GM12878 (cell line): ENCODE measurements around the gene LTN1.

Experiments used
- BACH1 ChIP-seq: fragments of 450-650 bp; IDR thresholded peaks from 2 replicates; pipeline ENCODE4 v1.6.1; 2017; ENCODE audit warnings: mild to moderate bottlenecking, borderline replicate concordance
- CREB1 ChIP-seq: IDR thresholded peaks from 2 replicates; pipeline ENCODE4 v1.6.1; 2012; ENCODE audit warnings: low read depth, mild to moderate bottlenecking, inconsistent platforms
- EZH2 ChIP-seq: IDR thresholded peaks from 2 replicates; pipeline ENCODE4 v1.6.1; 2012; ENCODE audit warnings: low read depth, mild to moderate bottlenecking, control low read depth, inconsistent platforms, low read length, borderline replicate concordance; ENCODE audit not compliant: control insufficient read depth
- HCFC1 ChIP-seq: fragments of 150-350 bp; IDR thresholded peaks from 2 replicates; pipeline ENCODE4 v1.6.1; 2014; ENCODE audit warnings: low read length
- HDAC6 ChIP-seq: fragments of 200-600 bp; sonication (generic); IDR thresholded peaks from one replicate; pipeline ENCODE4 v1.8.0; 2017; ENCODE audit warnings: antibody characterized with exemption; ENCODE audit not compliant: unreplicated experiment
- LARP7 ChIP-seq: fragments of 450-650 bp; IDR thresholded peaks from 2 replicates; pipeline ENCODE4 v1.6.1; 2017; ENCODE audit warnings: mild to moderate bottlenecking
- NFIC ChIP-seq: IDR thresholded peaks from 2 replicates; pipeline ENCODE4 v1.6.1; 2012; ENCODE audit warnings: low read depth, mild to moderate bottlenecking, inconsistent platforms, low read length, moderate library complexity
- PKNOX1 ChIP-seq: fragments of 450-650 bp; IDR thresholded peaks from 2 replicates; pipeline ENCODE4 v1.6.1; 2016; ENCODE audit warnings: mild to moderate bottlenecking
- POLR2A ChIP-seq: IDR thresholded peaks from 2 replicates; pipeline ENCODE4 v1.6.1; 2011; ENCODE audit warnings: low read depth, mild to moderate bottlenecking, low read length
- POLR2AphosphoS5 ChIP-seq: IDR thresholded peaks from 2 replicates; pipeline ENCODE4 v1.6.1; 2011; ENCODE audit warnings: mild to moderate bottlenecking, low read length, inconsistent platforms
- TF ChIP-seq, protein P1 (sequence below), 3 experiments: IDR thresholded peaks in 2 of 3; conservative IDR thresholded peaks in 1 of 3; 2 replicates each; pipeline ENCODE4 v1.5.1; 2011; ENCODE audit warnings: low read depth in 3 of 3, low read length in 3 of 3, mild to moderate bottlenecking in 3 of 3, control low read depth in 2 of 3, moderate library complexity in 2 of 3, inconsistent platforms in 1 of 3, mixed read lengths in 1 of 3; ENCODE audit not compliant: control insufficient read depth in 2 of 3, insufficient read depth in 1 of 3; ENCODE audit errors: extremely low read depth in 1 of 3
- TF ChIP-seq, protein P2 (sequence below): IDR thresholded peaks from 2 replicates; pipeline ENCODE4 v1.6.1; 2012; ENCODE audit warnings: low read length, inconsistent platforms

GRCh38 chr21:28992526-28993292, at the start of gene LTN1:
- TF ChIP-seq POLR2AphosphoS5 (peak; percentile 93), HDAC6 (no peak), BACH1 (no peak), HCFC1 (peak; percentile 85), NFIC (0 out of 2 replicates have a peak, but pooled peaks have one; percentile 35), POLR2A (peak; percentile 86), EZH2 (no peak), LARP7 (peak; percentile 33; the same call in 1 of the 2 replicates), CREB1 (peak; percentile 97), PKNOX1 (peak; percentile 98)
- TF ChIP-seq, protein P1, sequence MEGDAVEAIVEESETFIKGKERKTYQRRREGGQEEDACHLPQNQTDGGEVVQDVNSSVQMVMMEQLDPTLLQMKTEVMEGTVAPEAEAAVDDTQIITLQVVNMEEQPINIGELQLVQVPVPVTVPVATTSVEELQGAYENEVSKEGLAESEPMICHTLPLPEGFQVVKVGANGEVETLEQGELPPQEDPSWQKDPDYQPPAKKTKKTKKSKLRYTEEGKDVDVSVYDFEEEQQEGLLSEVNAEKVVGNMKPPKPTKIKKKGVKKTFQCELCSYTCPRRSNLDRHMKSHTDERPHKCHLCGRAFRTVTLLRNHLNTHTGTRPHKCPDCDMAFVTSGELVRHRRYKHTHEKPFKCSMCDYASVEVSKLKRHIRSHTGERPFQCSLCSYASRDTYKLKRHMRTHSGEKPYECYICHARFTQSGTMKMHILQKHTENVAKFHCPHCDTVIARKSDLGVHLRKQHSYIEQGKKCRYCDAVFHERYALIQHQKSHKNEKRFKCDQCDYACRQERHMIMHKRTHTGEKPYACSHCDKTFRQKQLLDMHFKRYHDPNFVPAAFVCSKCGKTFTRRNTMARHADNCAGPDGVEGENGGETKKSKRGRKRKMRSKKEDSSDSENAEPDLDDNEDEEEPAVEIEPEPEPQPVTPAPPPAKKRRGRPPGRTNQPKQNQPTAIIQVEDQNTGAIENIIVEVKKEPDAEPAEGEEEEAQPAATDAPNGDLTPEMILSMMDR (IDR thresholded peaks at IDR 0.05 in 2 of 3, conservative IDR thresholded peaks at IDR 0.05 in 1 of 3; ENCODE audit: control insufficient read depth in 2 of 3, extremely low read depth in 1 of 3, insufficient read depth in 1 of 3, low read depth in 3 of 3, low read length in 3 of 3): no peak
- TF ChIP-seq, protein P2, sequence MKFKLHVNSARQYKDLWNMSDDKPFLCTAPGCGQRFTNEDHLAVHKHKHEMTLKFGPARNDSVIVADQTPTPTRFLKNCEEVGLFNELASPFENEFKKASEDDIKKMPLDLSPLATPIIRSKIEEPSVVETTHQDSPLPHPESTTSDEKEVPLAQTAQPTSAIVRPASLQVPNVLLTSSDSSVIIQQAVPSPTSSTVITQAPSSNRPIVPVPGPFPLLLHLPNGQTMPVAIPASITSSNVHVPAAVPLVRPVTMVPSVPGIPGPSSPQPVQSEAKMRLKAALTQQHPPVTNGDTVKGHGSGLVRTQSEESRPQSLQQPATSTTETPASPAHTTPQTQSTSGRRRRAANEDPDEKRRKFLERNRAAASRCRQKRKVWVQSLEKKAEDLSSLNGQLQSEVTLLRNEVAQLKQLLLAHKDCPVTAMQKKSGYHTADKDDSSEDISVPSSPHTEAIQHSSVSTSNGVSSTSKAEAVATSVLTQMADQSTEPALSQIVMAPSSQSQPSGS: peak; percentile 100
